HG02642 (cell line): Measurements from ENCODE around the gene NAT9.

Experiments
- ATAC-seq: cut with Tn5 transposase; IDR thresholded peaks from one replicate; pipeline ENCODE4 v1.9.1; 2021; ENCODE audit warnings: mild to moderate bottlenecking; ENCODE audit not compliant: unreplicated experiment, poor library complexity

Gene NAT9

DNA sequence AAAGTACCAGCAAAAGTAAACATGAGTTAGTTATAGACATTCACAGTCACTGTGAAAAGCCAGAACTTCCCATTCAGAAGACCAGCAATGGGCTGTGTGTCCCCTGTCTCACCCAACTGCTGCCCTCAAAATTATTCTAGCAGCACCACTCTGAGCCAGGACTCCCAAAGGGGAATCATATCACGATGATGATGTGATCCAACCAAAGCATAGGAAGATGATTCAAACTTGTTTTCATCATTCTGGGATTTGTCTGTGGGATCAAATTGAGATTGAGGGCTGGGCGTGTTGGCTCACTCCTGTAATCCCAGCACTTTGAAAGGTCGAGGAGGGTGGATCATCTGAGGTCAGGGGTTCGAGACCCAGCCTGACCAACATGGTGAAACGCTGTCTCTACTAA lies 6.4 kb upstream of the NAT9 start:
- no peak for ATAC-seq

DNA sequence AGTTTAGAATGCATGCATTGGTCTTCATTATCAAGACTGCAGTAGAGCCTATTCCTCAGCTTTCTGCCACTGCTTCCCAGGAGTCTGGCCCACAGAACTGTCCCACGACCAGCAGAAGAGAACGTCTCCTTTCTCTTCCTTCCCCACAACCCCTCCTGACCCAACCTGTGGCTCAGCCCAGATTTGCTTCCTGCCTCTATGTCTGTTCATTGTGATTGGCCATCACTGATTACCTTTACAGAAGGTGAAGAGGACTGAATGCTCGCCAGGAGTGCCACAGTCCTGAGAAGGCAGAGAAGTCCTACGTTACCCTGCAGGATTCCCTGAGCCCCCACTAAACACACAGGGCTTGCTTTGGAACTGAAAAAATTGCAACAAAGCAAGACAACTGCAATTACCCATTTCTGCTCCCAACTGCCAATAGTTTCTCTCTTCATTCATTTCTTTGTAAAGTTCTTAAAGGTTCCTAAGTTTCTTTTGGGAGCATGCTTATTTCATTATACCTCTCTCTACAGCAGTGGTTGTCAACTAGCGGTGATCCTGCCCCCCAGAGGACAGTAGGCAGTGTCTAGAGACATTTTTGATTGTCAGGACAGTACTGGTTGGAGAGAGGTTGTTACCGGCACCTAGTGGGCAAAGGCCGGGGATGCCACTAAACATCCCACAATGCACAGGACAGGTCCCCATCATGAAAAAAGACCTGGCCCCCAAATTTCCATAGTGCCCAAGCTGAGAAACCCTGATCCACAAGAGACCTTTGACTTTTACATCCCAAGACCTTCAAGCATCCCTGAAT lies 4.5 kb upstream of the NAT9 start:
- ATAC-seq = no peak

GRCh38 chr17:74779948-74780400 lies 3.8 kb upstream of the NAT9 start:
- ATAC-seq = peak; percentile 27

DNA sequence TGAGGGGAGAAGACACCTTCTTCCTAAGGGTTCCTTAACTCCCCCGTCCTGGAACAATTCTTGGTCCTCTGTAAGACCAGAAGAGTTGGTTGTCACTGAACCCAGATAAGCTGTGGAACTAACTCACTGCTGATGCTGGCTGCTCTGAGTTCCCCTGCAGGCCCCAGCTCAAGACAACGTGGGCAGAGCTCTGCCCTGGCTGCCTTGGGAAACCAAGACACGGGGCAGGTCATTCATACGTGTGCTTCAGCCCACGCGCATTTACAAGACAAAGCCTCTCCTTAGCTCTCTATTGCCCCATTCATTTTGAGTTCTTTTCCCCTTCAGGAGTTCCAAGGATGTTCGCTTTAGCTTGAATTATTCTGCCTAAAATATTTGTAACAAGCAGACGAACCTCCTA lies 3.4 kb upstream of the NAT9 start:
- no peak for ATAC-seq

- ATAC-seq = no peak
Observed at GRCh38 chr17:74778960-74779359, 2.8 kb upstream of the NAT9 start.

GRCh38 chr17:74777901-74778515 lies 1.9 kb upstream of the NAT9 start:
- no peak for ATAC-seq

- no peak for ATAC-seq
Observed at GRCh38 chr17:74776990-74777389, 845 bp upstream of the NAT9 start.

DNA sequence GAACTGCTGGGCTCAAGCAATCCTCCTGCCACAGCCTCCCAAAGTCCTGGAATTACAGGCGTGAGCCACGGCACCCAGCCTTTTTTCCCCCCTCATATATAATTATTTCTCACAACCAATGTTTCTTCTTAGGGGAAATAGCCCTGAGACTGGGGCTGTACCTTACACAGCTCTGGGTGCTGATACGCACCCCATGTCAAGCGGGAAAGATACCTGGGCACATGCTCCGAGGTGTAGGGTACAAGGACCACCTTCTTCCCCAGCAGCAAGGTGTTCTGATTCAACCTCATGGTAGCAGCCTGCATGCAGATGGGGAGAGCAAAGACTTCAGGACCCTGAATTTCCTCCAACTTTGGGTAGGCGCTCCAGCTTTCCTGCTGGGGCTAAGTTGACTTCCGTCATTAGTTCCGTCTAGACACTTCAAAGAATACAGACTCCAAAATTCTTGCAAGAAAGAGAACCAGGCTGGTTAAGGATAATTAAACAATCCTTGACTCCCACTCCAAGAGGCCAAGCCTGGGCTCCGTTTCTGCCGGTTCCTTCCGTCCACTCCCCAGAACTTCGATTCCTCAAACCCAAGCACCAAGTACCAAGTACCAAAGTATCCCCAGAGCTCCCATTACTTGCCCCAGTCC lies 619 bp downstream of the NAT9 start:
- no peak for ATAC-seq

GRCh38 chr17:74773871-74774286 lies 2.3 kb downstream of the NAT9 start:
- ATAC-seq = no peak

GRCh38 chr17:74773414-74773813 lies 2.7 kb downstream of the NAT9 start:
- ATAC-seq = no peak

DNA sequence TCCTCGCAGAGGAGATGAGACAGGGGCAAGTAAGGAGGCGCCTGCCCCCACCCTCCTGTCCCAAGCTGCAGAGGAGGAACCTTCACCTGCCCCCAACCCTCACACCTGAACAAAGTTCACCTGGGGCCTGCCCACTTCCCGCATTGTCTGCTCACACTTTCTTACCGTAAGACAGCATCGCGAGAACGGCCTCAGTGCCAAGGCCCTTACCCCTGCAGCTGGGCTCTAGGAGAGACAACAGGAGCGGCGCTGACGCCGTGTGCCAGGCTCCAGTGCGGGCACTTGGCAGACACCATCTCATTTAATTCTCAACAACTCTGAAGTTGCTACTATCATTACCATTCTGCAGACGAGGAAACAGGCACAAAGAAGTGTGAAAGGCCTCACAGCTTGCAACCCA lies 4.1 kb downstream of the NAT9 start:
- no peak for ATAC-seq

- ATAC-seq = no peak
Observed at GRCh38 chr17:74771319-74771914, 4.7 kb downstream of the NAT9 start.

- ATAC-seq = peak; percentile 49
Observed at GRCh38 chr17:74770498-74771318, 5.4 kb downstream of the NAT9 start.

- no peak for ATAC-seq
Observed at GRCh38 chr17:74769856-74770497, 6.2 kb downstream of the NAT9 start.

DNA sequence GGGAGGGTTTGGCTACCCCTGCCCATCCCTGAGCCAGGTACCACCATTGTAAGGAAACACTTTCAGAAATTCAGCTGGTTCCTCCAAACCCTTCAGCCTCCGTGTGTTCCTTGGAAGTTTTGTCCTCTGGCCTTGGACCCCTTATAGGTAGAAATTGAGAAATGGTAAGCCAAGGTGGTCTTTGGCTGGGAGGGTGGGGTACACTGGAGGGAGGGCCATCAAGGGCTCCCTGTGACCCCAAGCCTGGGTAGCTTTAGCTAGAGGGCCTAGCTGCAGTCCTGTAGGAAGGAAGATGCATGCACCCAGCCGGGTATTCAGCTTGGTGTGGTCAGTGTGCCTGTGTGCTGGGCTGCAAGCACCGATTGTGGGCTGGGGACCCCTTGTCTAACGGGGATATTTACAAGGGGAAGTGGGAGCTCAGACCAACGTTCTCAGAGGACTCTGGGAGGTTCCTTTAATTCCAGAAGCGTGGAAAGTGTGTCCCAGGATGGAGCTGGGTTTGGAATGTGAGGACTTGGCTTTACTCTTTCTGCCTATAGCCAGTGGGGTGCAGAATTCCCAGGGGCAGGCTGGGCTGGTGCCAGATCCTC lies 6.8 kb downstream of the NAT9 start:
- no peak for ATAC-seq

DNA sequence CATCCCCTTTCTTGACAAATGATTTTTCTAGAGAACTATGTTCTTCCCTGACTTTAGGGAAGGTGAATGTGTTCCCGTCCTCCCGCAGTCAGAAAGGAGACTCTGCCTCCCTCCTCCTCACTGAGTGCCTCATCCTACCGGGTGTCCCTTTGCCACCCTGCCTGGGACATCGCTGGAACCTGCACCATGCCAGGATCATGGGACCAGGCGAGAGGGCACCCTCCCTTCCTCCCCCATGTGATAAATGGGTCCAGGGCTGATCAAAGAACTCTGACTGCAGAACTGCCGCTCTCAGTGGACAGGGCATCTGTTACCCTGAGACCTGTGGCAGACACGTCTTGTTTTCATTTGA lies 7.4 kb downstream of the NAT9 start:
- ATAC-seq = no peak

DNA sequence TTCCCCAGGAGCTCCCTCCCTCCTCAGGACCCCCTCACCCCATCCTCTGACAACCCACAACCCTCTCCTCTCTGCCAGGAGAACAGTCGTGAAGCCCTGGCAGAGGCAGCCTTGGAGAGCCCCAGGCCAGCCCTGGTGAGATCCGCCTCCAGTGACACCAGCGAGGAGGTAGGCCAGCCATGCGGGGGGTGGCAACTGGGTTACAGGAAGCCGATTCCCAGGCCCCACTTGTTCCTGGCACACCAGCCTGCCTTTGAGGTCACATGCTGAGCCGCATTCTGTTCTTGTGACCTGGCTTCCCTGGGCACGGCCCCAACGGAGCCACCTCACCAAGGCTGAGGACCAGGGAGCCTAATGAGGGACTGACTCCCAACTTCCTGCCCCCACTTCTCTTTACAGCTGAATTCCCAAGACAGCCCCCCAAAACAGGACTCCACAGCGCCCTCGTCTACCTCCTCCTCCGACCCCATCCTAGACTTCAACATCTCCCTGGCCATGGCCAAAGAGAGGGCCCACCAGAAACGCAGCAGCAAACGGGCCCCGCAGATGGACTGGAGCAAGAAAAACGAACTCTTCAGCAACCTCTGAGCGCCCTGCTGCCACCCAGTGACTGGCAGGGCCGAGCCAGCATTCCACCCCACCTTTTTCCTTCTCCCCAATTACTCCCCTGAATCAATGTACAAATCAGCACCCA lies 7.9 kb downstream of the NAT9 start:
- ATAC-seq = no peak

DNA sequence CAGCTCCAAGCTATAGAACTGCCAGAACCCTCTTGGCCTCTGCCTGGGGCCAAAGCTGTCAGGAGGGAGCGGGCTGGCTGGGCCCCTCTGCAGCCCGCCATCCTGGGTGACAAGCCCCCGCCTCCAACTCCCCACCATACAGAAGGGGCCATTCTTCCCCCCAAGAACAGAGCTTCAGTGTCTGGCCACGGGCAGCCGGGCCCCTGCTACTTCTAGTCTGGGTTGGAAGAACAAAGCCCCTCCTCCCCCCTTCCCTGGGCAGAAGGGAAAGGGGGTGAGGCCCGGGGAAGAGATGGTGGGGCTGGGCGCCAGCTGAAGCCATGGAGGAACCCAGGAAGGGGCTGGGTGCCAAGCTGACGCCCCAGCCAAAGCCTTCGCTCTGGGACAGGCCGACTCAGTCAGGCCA lies 9.0 kb downstream of the NAT9 start:
- no peak for ATAC-seq

DNA sequence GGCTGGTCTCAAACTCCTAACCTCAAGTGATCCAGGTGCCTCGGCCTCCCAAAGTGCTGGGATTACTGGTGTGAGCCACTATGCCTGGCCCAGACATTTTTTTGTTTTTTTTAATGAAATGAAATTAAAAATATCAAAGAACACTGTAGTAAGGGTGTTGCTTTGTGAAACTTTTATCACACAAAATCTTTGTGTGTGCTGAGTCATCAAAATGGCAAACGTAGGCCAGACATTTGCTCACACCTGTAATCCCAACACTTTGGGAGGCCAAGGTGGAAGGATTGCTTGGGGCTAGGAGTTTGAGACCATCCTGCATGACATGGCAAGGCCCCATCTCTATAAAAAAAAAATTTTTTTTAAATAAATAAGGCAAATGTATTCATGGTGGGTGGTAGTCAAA lies 9.7 kb downstream of the NAT9 start:
- no peak for ATAC-seq
